ENCODE data around the gene DCP2.
A peak's percentile ranks its signal among the peaks of the same experiment; 100 is the strongest.

DCP2 gene

DNA sequence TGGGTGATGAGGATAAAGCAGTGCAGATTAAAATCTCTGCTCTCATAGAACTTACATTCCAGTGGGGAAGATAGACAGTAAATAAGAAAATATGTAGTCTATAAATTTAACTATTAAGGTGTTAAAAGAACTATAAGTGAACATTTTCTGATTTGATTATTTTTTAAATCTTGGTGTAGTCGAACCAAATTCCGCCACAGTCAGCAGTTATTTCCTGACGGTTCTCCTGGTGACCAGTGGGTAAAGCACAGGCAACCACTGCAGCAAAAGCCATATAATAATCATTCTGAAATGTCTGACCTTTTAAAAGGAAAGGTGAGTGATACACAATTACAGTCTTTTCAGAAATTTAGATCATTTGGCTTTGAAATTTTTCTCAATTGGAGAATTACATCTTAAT, 27.2 kb downstream of the DCP2 start:
- TF ChIP-seq SIN3A (IDR thresholded peaks at IDR 0.05; ENCODE audit: borderline replicate concordance, insufficient read depth, low read length): no peak
- no peak for TF ChIP-seq FOXP2 (optimal IDR thresholded peaks at IDR 0.05; ENCODE audit: borderline replicate concordance, extremely low read depth, extremely low read length, insufficient read depth)
- TF ChIP-seq POLR2AphosphoS5 (IDR thresholded peaks at IDR 0.05; ENCODE audit: low read depth, low read length): no peak
- no peak for TF ChIP-seq TAF1 (IDR thresholded peaks at IDR 0.05; ENCODE audit: borderline replicate concordance, insufficient read depth, low read length)
- TF ChIP-seq, protein P1, sequence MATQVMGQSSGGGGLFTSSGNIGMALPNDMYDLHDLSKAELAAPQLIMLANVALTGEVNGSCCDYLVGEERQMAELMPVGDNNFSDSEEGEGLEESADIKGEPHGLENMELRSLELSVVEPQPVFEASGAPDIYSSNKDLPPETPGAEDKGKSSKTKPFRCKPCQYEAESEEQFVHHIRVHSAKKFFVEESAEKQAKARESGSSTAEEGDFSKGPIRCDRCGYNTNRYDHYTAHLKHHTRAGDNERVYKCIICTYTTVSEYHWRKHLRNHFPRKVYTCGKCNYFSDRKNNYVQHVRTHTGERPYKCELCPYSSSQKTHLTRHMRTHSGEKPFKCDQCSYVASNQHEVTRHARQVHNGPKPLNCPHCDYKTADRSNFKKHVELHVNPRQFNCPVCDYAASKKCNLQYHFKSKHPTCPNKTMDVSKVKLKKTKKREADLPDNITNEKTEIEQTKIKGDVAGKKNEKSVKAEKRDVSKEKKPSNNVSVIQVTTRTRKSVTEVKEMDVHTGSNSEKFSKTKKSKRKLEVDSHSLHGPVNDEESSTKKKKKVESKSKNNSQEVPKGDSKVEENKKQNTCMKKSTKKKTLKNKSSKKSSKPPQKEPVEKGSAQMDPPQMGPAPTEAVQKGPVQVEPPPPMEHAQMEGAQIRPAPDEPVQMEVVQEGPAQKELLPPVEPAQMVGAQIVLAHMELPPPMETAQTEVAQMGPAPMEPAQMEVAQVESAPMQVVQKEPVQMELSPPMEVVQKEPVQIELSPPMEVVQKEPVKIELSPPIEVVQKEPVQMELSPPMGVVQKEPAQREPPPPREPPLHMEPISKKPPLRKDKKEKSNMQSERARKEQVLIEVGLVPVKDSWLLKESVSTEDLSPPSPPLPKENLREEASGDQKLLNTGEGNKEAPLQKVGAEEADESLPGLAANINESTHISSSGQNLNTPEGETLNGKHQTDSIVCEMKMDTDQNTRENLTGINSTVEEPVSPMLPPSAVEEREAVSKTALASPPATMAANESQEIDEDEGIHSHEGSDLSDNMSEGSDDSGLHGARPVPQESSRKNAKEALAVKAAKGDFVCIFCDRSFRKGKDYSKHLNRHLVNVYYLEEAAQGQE (IDR thresholded peaks at IDR 0.05; ENCODE audit: insufficient read depth in 1 of 2, low read depth in 2 of 2, low read length in 2 of 2): no peak

DNA sequence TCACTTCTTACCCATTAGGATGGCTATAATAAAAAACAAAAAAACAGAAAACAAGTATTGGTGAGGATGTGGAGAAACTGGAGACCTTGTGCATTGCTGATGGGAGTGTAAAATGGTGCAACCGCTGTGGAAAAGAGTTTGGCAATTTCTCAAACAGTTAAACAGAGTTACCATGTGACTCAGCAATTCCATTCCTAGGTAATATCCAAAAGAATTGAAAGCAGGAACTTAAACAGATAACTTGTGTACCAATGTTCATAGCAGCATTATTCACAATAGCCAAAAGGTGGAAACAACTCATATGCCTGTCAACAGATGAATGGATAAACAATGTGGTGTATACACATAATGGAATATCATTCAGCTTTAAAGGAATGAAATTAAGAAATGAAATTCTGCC, 28.9 kb downstream of the DCP2 start:
- TF ChIP-seq, protein P1 (IDR thresholded peaks at IDR 0.05; ENCODE audit: insufficient read depth in 1 of 2, low read depth in 2 of 2, low read length in 2 of 2): no peak
- no peak for TF ChIP-seq FOXP2 (optimal IDR thresholded peaks at IDR 0.05; ENCODE audit: borderline replicate concordance, extremely low read depth, extremely low read length, insufficient read depth)
- TF ChIP-seq TAF1 (IDR thresholded peaks at IDR 0.05; ENCODE audit: borderline replicate concordance, insufficient read depth, low read length): no peak
- no peak for TF ChIP-seq POLR2AphosphoS5 (IDR thresholded peaks at IDR 0.05; ENCODE audit: low read depth, low read length)
- no peak for TF ChIP-seq SIN3A (IDR thresholded peaks at IDR 0.05; ENCODE audit: borderline replicate concordance, insufficient read depth, low read length)

DNA sequence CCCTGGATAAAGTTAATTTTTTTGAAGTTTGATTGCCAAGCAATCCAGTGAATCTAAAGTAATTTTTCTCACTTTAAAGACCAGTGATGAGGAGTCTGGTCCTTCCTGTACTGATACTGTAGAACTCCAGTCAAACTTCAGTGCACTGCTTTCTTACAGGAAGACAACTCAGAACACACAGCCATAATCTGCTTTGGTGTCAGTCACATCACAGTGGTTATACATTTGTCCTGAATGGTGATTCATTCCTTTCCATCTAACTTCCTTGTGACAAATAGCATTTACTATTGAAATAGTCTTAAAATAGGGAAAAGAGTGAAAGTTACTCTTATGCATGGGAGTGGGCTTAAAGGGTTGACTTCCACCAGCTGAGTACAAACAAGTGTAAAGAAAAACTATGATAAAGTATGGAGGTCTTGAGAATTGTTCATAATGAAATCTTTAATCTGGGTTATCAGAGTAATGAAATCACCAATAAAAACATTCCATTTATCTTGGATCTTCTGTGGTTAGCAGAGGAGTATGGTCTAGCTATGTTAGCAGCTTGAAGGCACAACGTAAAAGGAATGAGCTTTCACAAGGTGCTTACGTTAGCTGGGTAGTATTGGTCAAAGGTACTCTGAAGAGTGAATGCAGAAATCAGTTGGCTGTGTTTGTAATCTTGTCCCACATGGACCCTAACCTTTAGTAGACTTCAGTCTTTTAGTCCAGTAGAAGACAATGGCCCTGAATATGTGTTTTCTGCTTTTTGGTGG, 41.5 kb downstream of the DCP2 start:
- TF ChIP-seq, protein P1 (IDR thresholded peaks at IDR 0.05; ENCODE audit: insufficient read depth in 1 of 2, low read depth in 2 of 2, low read length in 2 of 2): no peak
- TF ChIP-seq TAF1 (IDR thresholded peaks at IDR 0.05; ENCODE audit: borderline replicate concordance, insufficient read depth, low read length) (no peak), SIN3A (IDR thresholded peaks at IDR 0.05; ENCODE audit: borderline replicate concordance, insufficient read depth, low read length) (no peak), POLR2AphosphoS5 (IDR thresholded peaks at IDR 0.05; ENCODE audit: low read depth, low read length) (no peak), FOXP2 (optimal IDR thresholded peaks at IDR 0.05; ENCODE audit: borderline replicate concordance, extremely low read depth, extremely low read length, insufficient read depth) (no peak)

DNA sequence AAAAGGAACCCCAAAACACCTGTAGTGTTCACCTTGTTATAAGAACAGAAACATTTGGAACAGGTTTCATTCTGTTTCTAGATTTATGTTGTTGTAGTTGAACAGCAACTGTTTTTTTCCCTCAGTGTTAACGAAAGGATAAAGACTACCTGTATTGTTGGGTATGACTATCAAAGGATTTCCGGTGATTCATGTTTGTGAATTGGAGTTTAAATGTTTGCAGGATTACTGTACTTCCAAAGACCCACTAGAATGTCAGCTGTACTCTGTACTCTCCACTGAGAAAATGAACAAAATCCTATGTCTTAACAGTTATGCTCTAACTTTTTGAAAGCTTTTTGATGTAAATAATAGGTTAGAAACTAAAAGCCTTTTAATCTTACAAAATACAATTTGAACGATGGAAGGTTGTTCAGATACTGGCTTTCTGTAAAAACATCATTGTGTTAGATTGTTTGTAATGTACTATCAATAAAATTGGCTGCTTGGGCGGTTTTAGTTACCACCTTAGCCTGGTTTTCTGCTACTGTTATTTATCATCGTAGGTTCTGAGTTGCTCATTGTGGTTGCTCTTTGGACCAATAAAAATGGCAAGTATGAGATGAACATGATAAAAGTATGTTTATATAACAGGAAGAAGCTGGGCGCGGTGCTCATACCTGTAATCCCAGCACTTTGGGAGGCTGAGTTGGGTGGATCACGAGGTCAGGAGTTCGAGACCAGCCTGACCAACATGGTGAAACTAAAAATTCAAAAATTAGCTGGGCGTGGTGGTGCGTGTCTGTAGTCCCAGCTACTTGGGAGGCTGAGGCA, 44.1 kb downstream of the DCP2 start:
- TF ChIP-seq, protein P1 (IDR thresholded peaks at IDR 0.05; ENCODE audit: insufficient read depth in 1 of 2, low read depth in 2 of 2, low read length in 2 of 2): no peak
- TF ChIP-seq FOXP2 (optimal IDR thresholded peaks at IDR 0.05; ENCODE audit: borderline replicate concordance, extremely low read depth, extremely low read length, insufficient read depth) (no peak), POLR2AphosphoS5 (IDR thresholded peaks at IDR 0.05; ENCODE audit: low read depth, low read length) (peak; percentile 52; the same call in 1 of the 2 replicates)

Measured in PFSK-1 (cell line).